IMR-90 (cell line): Measurements from ENCODE around the gene TMEM184B. TPM values are rescaled to one million over a fixed set of nuclear protein-coding genes. Genes with fewer than 3 reads are reported as not detected.
A peak's percentile ranks its signal among the peaks of the same experiment; 100 is the strongest.

Source experiments
- ATAC-seq: fragments of 200-7000 bp; cut with Tn5 transposase; 2 replicates; pipeline ENCODE4 v1.9.1; 2020; ENCODE audit warnings: low read depth, mild to moderate bottlenecking, moderate library complexity
- BruUV-seq: library from RNA; stranded (reverse); fragments of 400-500 nt; replicated peaks from 2 replicates; lab custom pipeline; 2021; lab: Mats Ljungman, UMichigan
- CTCF ChIA-PET: fragments of 300-600 bp; formaldehyde crosslinking; extraction: SDS; loops from one replicate; lab custom pipeline; 2021; ENCODE audit warnings: antibody characterized with exemption; lab: Yijun Ruan, JAX
- POLR2A ChIA-PET: fragments of 300-600 bp; sonication (Branson Sonifier 250); formaldehyde crosslinking; loops from one replicate; lab custom pipeline; 2022; ENCODE audit warnings: antibody characterized with exemption; ENCODE audit not compliant: unreplicated experiment; lab: Charles Lee
- DNase-seq: peaks from one replicate; pipeline ENCODE4 v3.0.0; 2013
- H2AFZ ChIP-seq: replicated peaks from 2 replicates; pipeline ENCODE3; 2013; ENCODE audit warnings: low read length, mild to moderate bottlenecking; ENCODE audit not compliant: poor library complexity
- H2AK5ac ChIP-seq: 2 replicates; pipeline ENCODE4 v1.6.1; 2013; ENCODE audit warnings: low read depth, low read length, inconsistent platforms
- H2AK9ac ChIP-seq: replicated peaks from 2 replicates; pipeline ENCODE3; 2013; ENCODE audit warnings: mild to moderate bottlenecking, low read depth, low read length, moderate library complexity; ENCODE audit not compliant: poor library complexity
- H2BK120ac ChIP-seq: 2 replicates; pipeline ENCODE4 v1.6.1; 2013; ENCODE audit warnings: low read depth, low read length, inconsistent platforms
- H2BK15ac ChIP-seq: 3 replicates; pipeline ENCODE4 v1.6.1; 2013; ENCODE audit warnings: low read depth, low read length, inconsistent platforms
- H2BK20ac ChIP-seq: 2 replicates; pipeline ENCODE4 v1.6.1; 2013; ENCODE audit warnings: low read depth, mild to moderate bottlenecking, inconsistent platforms, low read length, moderate library complexity
- H2BK5ac ChIP-seq: 2 replicates; pipeline ENCODE4 v1.6.1; 2013; ENCODE audit warnings: mild to moderate bottlenecking, low read depth, low read length, inconsistent platforms; ENCODE audit not compliant: poor library complexity, severe bottlenecking
- H3K14ac ChIP-seq: replicated peaks from 2 replicates; pipeline ENCODE4 v1.6.1; 2013; ENCODE audit warnings: low read depth, low read length, inconsistent platforms
- H3K18ac ChIP-seq: 2 replicates; pipeline ENCODE4 v1.6.1; 2013; ENCODE audit warnings: low read depth, low read length, control low read depth
- H3K23ac ChIP-seq: 2 replicates; pipeline ENCODE4 v1.6.1; 2013; ENCODE audit warnings: low read depth, low read length, inconsistent platforms
- H3K27ac ChIP-seq: 2 replicates; pipeline ENCODE4 v1.5.1; 2013; ENCODE audit warnings: mild to moderate bottlenecking, control low read depth, low read length; ENCODE audit not compliant: insufficient read depth
- H3K27me3 ChIP-seq: 2 replicates; pipeline ENCODE4 v1.6.1; 2013; ENCODE audit warnings: low read length; ENCODE audit not compliant: control insufficient read depth, insufficient read depth
- H3K36me3 ChIP-seq: 2 replicates; pipeline ENCODE4 v1.6.1; 2013; ENCODE audit warnings: low read length, mixed read lengths; ENCODE audit not compliant: control insufficient read depth, insufficient read depth
- H3K4ac ChIP-seq: 2 replicates; pipeline ENCODE4 v1.6.1; 2013; ENCODE audit warnings: low read depth, low read length, inconsistent platforms
- H3K4me1 ChIP-seq: 2 replicates; pipeline ENCODE4 v1.6.1; 2013; ENCODE audit warnings: low read length, mixed read lengths; ENCODE audit not compliant: control insufficient read depth, insufficient read depth
- H3K4me2 ChIP-seq: 2 replicates; pipeline ENCODE4 v1.6.1; 2013; ENCODE audit warnings: low read depth, mild to moderate bottlenecking, control low read depth, low read length, moderate library complexity
- H3K4me3 ChIP-seq: 2 replicates; pipeline ENCODE4 v1.5.1; 2013; ENCODE audit warnings: low read depth, mild to moderate bottlenecking, control low read depth, low read length, moderate library complexity; ENCODE audit not compliant: insufficient read depth
- H3K56ac ChIP-seq: 2 replicates; pipeline ENCODE4 v1.6.1; 2013; ENCODE audit warnings: low read length, inconsistent platforms; ENCODE audit not compliant: insufficient read depth; ENCODE audit errors: extremely low read depth
- H3K79me1 ChIP-seq, 2 experiments: 2 replicates each; pipeline ENCODE4 v1.6.1; 2013; ENCODE audit warnings: low read length in 2 of 2, inconsistent platforms in 1 of 2, low read depth in 1 of 2
- H3K9ac ChIP-seq: 2 replicates; pipeline ENCODE4 v1.6.1; 2013; ENCODE audit warnings: low read depth, low read length, control low read depth
- H3K9me1 ChIP-seq: 2 replicates; pipeline ENCODE4 v1.6.1; 2013; ENCODE audit warnings: low read length, inconsistent platforms; ENCODE audit not compliant: insufficient read depth
- H3K9me3 ChIP-seq: 2 replicates; pipeline ENCODE4 v1.6.1; 2013; ENCODE audit warnings: low read length; ENCODE audit not compliant: control insufficient read depth, insufficient read depth
- H4K20me1 ChIP-seq: 2 replicates; pipeline ENCODE4 v1.6.1; 2013; ENCODE audit warnings: low read length, inconsistent platforms; ENCODE audit not compliant: insufficient read depth
- H4K5ac ChIP-seq: 2 replicates; pipeline ENCODE4 v1.6.1; 2013; ENCODE audit warnings: mild to moderate bottlenecking, low read depth, low read length, control low read depth
- H4K8ac ChIP-seq, 2 experiments: 2 replicates each; pipeline ENCODE4 v1.6.1; 2013; ENCODE audit warnings: low read depth in 2 of 2, low read length in 2 of 2, control low read depth in 1 of 2, inconsistent platforms in 1 of 2
- H4K91ac ChIP-seq: 2 replicates; pipeline ENCODE4 v1.6.1; 2013; ENCODE audit warnings: low read depth, low read length, inconsistent platforms; ENCODE audit not compliant: insufficient read depth
- BHLHE40 ChIP-seq: fragments of 150-350 bp; IDR thresholded peaks from 2 replicates; pipeline ENCODE4 v1.6.1; 2016; ENCODE audit warnings: mild to moderate bottlenecking, low read depth, low read length
- CHD1 ChIP-seq: IDR thresholded peaks from 2 replicates; pipeline ENCODE4 v1.6.1; 2012; ENCODE audit warnings: low read depth, low read length, improper control_type of control experiment
- ELK1 ChIP-seq: fragments of 150-350 bp; IDR thresholded peaks from 2 replicates; pipeline ENCODE4 v1.6.1; 2016; ENCODE audit warnings: low read depth, mild to moderate bottlenecking, low read length, moderate library complexity, borderline replicate concordance
- FOS ChIP-seq: fragments of 150-350 bp; IDR thresholded peaks from 2 replicates; pipeline ENCODE4 v1.6.1; 2016; ENCODE audit warnings: low read depth, low read length
- MAFK ChIP-seq: IDR thresholded peaks from 2 replicates; pipeline ENCODE4 v1.6.1; 2012; ENCODE audit warnings: low read depth, low read length, improper control_type of control experiment
- MAZ ChIP-seq: IDR thresholded peaks from 2 replicates; pipeline ENCODE4 v1.6.1; 2012; ENCODE audit warnings: low read depth, mild to moderate bottlenecking, low read length, improper control_type of control experiment, moderate library complexity, borderline replicate concordance
- NFE2L2 ChIP-seq: fragments of 150-350 bp; IDR thresholded peaks from 2 replicates; pipeline ENCODE4 v1.6.1; 2016; ENCODE audit warnings: low read depth, mild to moderate bottlenecking, low read length
- POLR2A ChIP-seq: IDR thresholded peaks from 2 replicates; pipeline ENCODE4 v1.6.1; 2012; ENCODE audit warnings: mild to moderate bottlenecking, low read depth, low read length
- RAD21 ChIP-seq: IDR thresholded peaks from 2 replicates; pipeline ENCODE4 v1.6.1; 2012; ENCODE audit warnings: low read length, improper control_type of control experiment
- RCOR1 ChIP-seq: IDR thresholded peaks from 2 replicates; pipeline ENCODE4 v1.6.1; 2012; ENCODE audit warnings: mild to moderate bottlenecking, low read length, improper control_type of control experiment; ENCODE audit not compliant: insufficient replicate concordance
- RFX5 ChIP-seq: IDR thresholded peaks from 2 replicates; pipeline ENCODE4 v1.8.0; 2012; ENCODE audit warnings: low read depth, mild to moderate bottlenecking, low read length, moderate library complexity
- USF2 ChIP-seq: fragments of 150-350 bp; IDR thresholded peaks from 2 replicates; pipeline ENCODE4 v1.6.1; 2017; ENCODE audit warnings: mild to moderate bottlenecking, antibody characterized with exemption, low read length, low read depth
- WGBS, 2 experiments: methylation state at CpG; one replicate each; pipeline versions ENCODE4 v1.1.5 to v1.1.7; 2013; ENCODE audit warnings: missing lambda C conversion rate in 2 of 2; ENCODE audit not compliant: insufficient read length in 1 of 2; ENCODE audit errors: extremely low coverage in 2 of 2; 5-methylcytosine and 5-hydroxymethylcytosine counted together
- dilution Hi-C: fragments of 300-500 bp; cut with HindIII; formaldehyde crosslinking; loops from one replicate; pipeline ENCODE4 v1.14.3; 2018; ENCODE audit warnings: low sequenced_read_pairs; ENCODE audit not compliant: unreplicated experiment
- in situ Hi-C: fragments of 300-500 bp; cut with MboI; formaldehyde crosslinking; loops from 3 replicates; pipeline ENCODE4 v1.14.3; 2019; ENCODE audit warnings: low sequenced_read_pairs, inconsistent platforms, mixed read lengths
- intact Hi-C: fragments of 100-400 bp; cut with micrococcal nuclease; formaldehyde crosslinking; loops from 2 replicates; pipeline ENCODE4 v1.10.0; 2022
- polyA plus RNA-seq, 3 experiments: library from polyadenylated mRNA; depleted of rRNA; stranded (reverse); fragments of >200 nt; gene quantifications; 2 replicates each; pipeline ENCODE4 v1.2.3, GENCODE V29; 2012; ENCODE audit warnings: low replicate concordance in 1 of 3
- total RNA-seq: library from RNA; depleted of rRNA; stranded (reverse); fragments of >200 nt; gene quantifications from 2 replicates; pipeline ENCODE4 v1.2.3, GENCODE V29; 2012
- TF ChIP-seq, protein P1 (sequence below): conservative IDR thresholded peaks from 2 replicates; pipeline ENCODE4 v1.5.1; 2012; ENCODE audit warnings: mild to moderate bottlenecking, low read depth, low read length, improper control_type of control experiment

Gene TMEM184B
- total and polyA plus RNA-seq, 2 of the 4 experiments (the other 2 are of a cell fraction), result 9.1 to 81.1 TPM

DNA sequence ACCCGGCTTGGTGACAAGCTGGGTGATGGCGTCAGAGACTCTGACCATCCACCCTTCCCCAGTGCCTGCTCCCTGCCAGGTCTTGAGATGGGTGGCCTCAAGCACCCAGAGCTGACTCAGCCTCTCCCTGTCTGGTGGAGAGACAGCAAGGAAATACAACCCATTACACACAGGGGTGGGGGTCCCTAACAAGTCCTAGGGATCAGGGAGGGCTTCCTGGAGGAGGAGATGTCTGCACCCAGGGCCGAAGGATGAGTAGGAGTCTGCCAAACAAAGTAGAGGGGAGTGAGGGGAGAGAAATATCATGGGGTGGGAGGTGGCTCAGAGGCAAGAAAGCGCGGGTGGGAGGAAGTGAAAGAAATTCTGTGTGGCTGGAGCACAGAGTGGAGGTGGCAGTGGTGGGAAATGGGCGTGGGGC lies 64.2 kb downstream of the TMEM184B start:
- dilution Hi-C loops, result no loop called here
- no peak overlapping the region for H4K91ac ChIP-seq
- H2BK20ac ChIP-seq, result no peak overlapping the region
- 80% methylated on average over 1 of the region's 6 CpGs; no CpG with 5 or more reads in 1 of the 2 experiments for WGBS, 2 experiments
- H4K20me1 ChIP-seq, result peaks cover 91% of the 10 kb centered on the region
- no peaks in the 10 kb centered on the region for H3K27me3 ChIP-seq
- H3K14ac ChIP-seq, result no peak overlapping the region
- H3K79me1 ChIP-seq, result peaks cover 13 to 85% of the 10 kb centered on the region in 2 experiments
- peak overlapping the region; percentile 59 for H2AFZ ChIP-seq
- H3K9me1 ChIP-seq, result peaks cover 44% of the 10 kb centered on the region
- no peak overlapping the region for H3K23ac ChIP-seq
- peak overlapping the region; percentile 2 for H2AK9ac ChIP-seq
- H2BK120ac ChIP-seq, result no peak overlapping the region
- H3K4me2 ChIP-seq, result no peak overlapping the region
- no peak overlapping the region for H2AK5ac ChIP-seq
- CTCF ChIA-PET, result no interaction called here
- no peak overlapping the region for H2BK15ac ChIP-seq
- no peak overlapping the region for H4K8ac ChIP-seq
- intact Hi-C loops, result no loop called here
- H3K9me3 ChIP-seq, result no peaks in the 10 kb centered on the region
- H3K9ac ChIP-seq, result no peak overlapping the region
- H3K56ac ChIP-seq, result no peak overlapping the region
- TF ChIP-seq USF2 (no peak), RCOR1 (no peak), MAZ (no peak), BHLHE40 (no peak), CHD1 (no peak), ELK1 (no peak), MAFK (no peak), RFX5 (no peak), NFE2L2 (no peak), RAD21 (no peak), FOS (no peak), POLR2A (no peak)
- TF ChIP-seq, protein P1, sequence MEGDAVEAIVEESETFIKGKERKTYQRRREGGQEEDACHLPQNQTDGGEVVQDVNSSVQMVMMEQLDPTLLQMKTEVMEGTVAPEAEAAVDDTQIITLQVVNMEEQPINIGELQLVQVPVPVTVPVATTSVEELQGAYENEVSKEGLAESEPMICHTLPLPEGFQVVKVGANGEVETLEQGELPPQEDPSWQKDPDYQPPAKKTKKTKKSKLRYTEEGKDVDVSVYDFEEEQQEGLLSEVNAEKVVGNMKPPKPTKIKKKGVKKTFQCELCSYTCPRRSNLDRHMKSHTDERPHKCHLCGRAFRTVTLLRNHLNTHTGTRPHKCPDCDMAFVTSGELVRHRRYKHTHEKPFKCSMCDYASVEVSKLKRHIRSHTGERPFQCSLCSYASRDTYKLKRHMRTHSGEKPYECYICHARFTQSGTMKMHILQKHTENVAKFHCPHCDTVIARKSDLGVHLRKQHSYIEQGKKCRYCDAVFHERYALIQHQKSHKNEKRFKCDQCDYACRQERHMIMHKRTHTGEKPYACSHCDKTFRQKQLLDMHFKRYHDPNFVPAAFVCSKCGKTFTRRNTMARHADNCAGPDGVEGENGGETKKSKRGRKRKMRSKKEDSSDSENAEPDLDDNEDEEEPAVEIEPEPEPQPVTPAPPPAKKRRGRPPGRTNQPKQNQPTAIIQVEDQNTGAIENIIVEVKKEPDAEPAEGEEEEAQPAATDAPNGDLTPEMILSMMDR, result no peak
- H4K5ac ChIP-seq, result no peak overlapping the region
- H3K27ac ChIP-seq, result no peak overlapping the region
- no peak for DNase-seq
- peaks cover 25% of the 10 kb centered on the region for H3K4me1 ChIP-seq
- H3K18ac ChIP-seq, result no peak overlapping the region
- no peak overlapping the region; the same call in 1 of the 2 replicates for H3K4ac ChIP-seq
- H3K4me3 ChIP-seq, result no peak overlapping the region
- in situ Hi-C loops, result no loop called here
- no peak for ATAC-seq
- H2BK5ac ChIP-seq, result peak overlapping the region; percentile 12
- H3K36me3 ChIP-seq, result peaks cover 3% of the 10 kb centered on the region; the same call in 1 of the 2 replicates
- no TSS peak for BruUV-seq
- POLR2A ChIA-PET, result no interaction called here
